Thyroid gland (tissue), 4 donors: ENCODE measurements around the gene ATIC. TPM values are rescaled to one million over a fixed set of nuclear protein-coding genes. Genes with fewer than 3 reads are reported as not detected.

Experiments used
- DNase-seq, 2 donors: peaks; one replicate each; pipeline ENCODE4 v3.0.0-alpha.2; 2019
- H3K27ac ChIP-seq, 3 donors: fragments of 200-600 bp; sonication (generic); 1 replicate in 2 of 3; 2 replicates in 1 of 3; pipeline ENCODE4 v1.5.1; 2016 to 2019; ENCODE audit warnings: mild to moderate bottlenecking in 1 of 3, moderate library complexity in 1 of 3
- H3K27me3 ChIP-seq: fragments of 200-600 bp; sonication (generic); one replicate; pipeline ENCODE4 v1.5.1; 2019
- H3K36me3 ChIP-seq, 2 donors: fragments of 200-600 bp; sonication (generic); one replicate each; pipeline ENCODE4 v1.5.1; 2016 to 2019
- H3K4me1 ChIP-seq, 2 donors: fragments of 200-600 bp; sonication (generic); one replicate each; pipeline ENCODE4 v1.5.1; 2017 to 2019
- H3K4me3 ChIP-seq, 3 donors: fragments of 200-600 bp; sonication (generic); replicated peaks in 1 of 3; 1 replicate in 2 of 3; 2 replicates in 1 of 3; pipeline ENCODE4 v1.5.1; 2016; ENCODE audit warnings: mild to moderate bottlenecking in 1 of 3
- H3K9me3 ChIP-seq: fragments of 200-600 bp; sonication (generic); one replicate; pipeline ENCODE4 v1.5.1; 2017
- POLR2A ChIP-seq, 2 donors: fragments of 450-650 bp; IDR thresholded peaks; one replicate each; pipeline ENCODE4 v1.6.1; 2017; ENCODE audit warnings: antibody characterized with exemption in 2 of 2, mild to moderate bottlenecking in 2 of 2, moderate library complexity in 1 of 2
- WGBS, 2 donors: methylation state at CpG; one replicate each; pipeline ENCODE4 v1.1.5; 2017; 5-methylcytosine and 5-hydroxymethylcytosine counted together
- intact Hi-C: fragments of 100-400 bp; cut with DNase I; formaldehyde crosslinking; loops from one replicate; pipeline ENCODE4 v1.15.1; 2023
- total RNA-seq, 4 donors: library from RNA; depleted of rRNA; stranded (reverse); fragments of >200 nt; gene quantifications; one replicate each; pipeline ENCODE4 v1.2.3, GENCODE V29; 2016
- TF ChIP-seq, protein P1 (sequence below), 6 experiments: fragments of 200-600 bp in 3 of 6; fragments of 450-650 bp in 3 of 6; sonication (generic) in 3 of 6; IDR thresholded peaks; one replicate each; pipeline ENCODE4 v1.5.1; 2016 to 2019; ENCODE audit warnings: antibody characterized with exemption in 6 of 6, mild to moderate bottlenecking in 2 of 6, inconsistent platforms in 1 of 6, moderate library complexity in 1 of 6

ATIC gene
- total RNA-seq, 4 donors from 2014 or later = 25.7 to 35.1 (median 27.4) TPM

DNA sequence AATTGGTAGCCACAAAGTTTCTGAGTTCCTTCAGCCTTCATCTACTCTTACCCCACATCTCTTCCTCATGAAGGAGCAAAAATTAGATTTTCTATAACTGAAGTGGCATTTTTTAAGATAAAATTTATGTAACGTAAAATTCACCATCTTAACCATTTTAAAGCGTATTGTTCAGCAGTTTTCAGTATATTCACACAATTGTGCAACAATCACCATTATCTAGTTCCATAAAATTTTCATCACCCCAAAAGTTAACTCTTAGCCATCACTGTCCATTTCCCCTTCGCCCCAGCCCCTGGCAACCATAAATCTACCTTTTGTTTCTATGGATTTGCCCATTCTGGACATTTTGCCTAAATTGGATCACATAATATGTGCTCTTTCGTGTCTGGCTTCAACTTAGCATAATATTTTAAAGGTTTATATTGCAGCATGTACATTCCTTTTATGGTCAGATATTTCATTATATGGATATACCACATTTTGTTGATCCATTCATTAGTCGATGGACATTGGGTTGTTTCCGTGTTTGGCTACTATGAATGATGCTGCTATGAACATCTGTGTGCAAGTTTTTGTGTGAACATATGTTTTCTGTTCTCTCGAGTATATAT, 44.6 kb downstream of the ATIC start:
- TF ChIP-seq POLR2A (IDR thresholded peaks at IDR 0.05) = no peak
- TF ChIP-seq, protein P1, sequence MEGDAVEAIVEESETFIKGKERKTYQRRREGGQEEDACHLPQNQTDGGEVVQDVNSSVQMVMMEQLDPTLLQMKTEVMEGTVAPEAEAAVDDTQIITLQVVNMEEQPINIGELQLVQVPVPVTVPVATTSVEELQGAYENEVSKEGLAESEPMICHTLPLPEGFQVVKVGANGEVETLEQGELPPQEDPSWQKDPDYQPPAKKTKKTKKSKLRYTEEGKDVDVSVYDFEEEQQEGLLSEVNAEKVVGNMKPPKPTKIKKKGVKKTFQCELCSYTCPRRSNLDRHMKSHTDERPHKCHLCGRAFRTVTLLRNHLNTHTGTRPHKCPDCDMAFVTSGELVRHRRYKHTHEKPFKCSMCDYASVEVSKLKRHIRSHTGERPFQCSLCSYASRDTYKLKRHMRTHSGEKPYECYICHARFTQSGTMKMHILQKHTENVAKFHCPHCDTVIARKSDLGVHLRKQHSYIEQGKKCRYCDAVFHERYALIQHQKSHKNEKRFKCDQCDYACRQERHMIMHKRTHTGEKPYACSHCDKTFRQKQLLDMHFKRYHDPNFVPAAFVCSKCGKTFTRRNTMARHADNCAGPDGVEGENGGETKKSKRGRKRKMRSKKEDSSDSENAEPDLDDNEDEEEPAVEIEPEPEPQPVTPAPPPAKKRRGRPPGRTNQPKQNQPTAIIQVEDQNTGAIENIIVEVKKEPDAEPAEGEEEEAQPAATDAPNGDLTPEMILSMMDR (IDR thresholded peaks at IDR 0.05) = no peak
- Histone ChIP-seq H3K27me3 (no peaks in the 10 kb centered on the region), H3K4me1 (no peaks in the 10 kb centered on the region), H3K4me3 (no peak overlapping the region), H3K36me3 (no peaks in the 10 kb centered on the region), H3K9me3 (no peaks in the 10 kb centered on the region), H3K27ac (no peak overlapping the region)
- intact Hi-C loops = no loop called here
- 94 to 97% methylated on average over 7 of the region's 7 CpGs for WGBS, 2 donors
- DNase-seq = no peak

DNA sequence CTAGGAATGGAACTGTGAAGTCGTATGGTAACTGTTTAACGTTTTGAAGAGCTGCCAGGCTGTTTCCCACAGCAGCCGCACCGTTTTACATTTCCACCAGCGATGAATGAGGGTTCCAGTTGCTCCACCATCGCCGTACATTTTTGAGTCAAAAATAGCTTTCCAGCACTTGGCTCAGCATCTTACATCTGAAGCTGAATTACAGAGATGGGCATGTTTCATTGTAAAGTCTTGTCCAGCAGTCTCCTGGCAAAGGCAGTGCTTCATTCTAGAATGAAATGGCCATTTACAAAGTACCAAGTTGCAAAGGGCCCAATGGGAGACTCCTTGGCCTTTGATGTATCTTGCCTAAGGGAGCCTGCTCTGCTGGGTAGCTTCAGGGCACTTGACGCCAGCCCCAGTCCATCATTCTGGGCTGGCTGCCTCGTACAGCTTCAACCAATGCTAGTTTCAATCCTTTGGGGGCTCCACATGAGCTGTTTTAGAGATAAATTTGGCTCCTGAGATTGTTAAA, 45.1 kb downstream of the ATIC start:
- H3K9me3 ChIP-seq = no peaks in the 10 kb centered on the region
- H3K4me3 ChIP-seq = no peak overlapping the region
- H3K27me3 ChIP-seq = no peaks in the 10 kb centered on the region
- no peak for TF ChIP-seq POLR2A (IDR thresholded peaks at IDR 0.05)
- TF ChIP-seq, protein P1 (IDR thresholded peaks at IDR 0.05) = no peak
- intact Hi-C loops = no loop called here
- H3K36me3 ChIP-seq = no peaks in the 10 kb centered on the region
- H3K27ac ChIP-seq = no peak overlapping the region
- H3K4me1 ChIP-seq = no peaks in the 10 kb centered on the region
- WGBS, 2 donors = 89 to 90% methylated on average over 9 of the region's 9 CpGs
- DNase-seq = no peak

DNA sequence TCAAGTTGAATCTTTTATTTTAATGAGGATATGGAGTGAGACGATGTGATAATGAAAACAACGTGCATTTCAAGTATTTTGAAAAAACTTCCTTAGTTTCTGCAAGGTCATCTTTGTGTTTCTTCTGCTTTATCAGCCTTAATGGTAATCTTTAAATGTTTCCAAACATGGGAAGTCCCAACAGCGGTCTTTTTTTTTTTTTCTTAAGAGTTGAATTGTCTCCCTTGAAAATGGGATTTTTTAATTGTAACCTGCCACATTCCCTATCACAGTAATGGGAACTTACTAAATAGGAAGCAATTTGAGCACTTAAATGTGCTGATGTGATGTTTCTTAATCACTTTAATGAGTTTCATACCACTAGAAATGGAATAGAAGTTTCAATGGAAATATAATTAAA, 45.8 kb downstream of the ATIC start:
- Histone ChIP-seq H3K9me3 (no peaks in the 10 kb centered on the region), H3K4me1 (no peaks in the 10 kb centered on the region), H3K4me3 (no peak overlapping the region), H3K36me3 (peaks cover 0 to 5% of the 10 kb centered on the region in 2 donors), H3K27me3 (no peaks in the 10 kb centered on the region), H3K27ac (no peak overlapping the region)
- intact Hi-C loops = no loop called here
- no peak for TF ChIP-seq POLR2A (IDR thresholded peaks at IDR 0.05)
- TF ChIP-seq, protein P1 (IDR thresholded peaks at IDR 0.05) = no peak
- whole genome bisulfite sequencing, 2 donors = 78 to 84% methylated on average over 3 of the region's 3 CpGs
- no peak for DNase-seq

DNA sequence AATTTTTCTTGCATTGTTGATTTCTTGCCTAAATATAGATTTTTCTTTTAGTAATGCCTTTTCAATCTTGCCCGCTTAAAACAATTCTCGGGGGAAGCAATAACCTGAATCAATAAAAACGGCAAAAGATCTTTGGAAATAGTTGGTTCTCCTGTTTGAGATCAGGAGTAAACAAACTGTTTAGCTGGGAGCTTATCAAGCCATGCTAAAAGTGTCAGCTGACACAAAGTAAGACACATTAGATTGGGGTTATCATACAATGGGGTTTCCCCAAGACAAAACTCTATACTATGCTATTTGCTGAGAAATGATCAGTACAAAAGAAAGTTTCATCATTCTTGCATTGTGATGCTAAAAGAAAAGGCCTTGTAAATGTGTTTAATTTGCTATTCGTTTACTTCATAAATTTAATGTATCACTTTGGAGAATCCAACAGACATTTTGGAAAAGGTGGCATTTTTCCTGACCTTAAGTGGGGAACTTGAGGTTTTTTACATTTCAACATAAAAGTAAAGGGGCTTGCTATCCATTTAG, 46.5 kb downstream of the ATIC start:
- H3K27me3 ChIP-seq = no peaks in the 10 kb centered on the region
- DNase-seq = no peak
- intact Hi-C loops = no loop called here
- H3K36me3 ChIP-seq = peaks cover 0 to 7% of the 10 kb centered on the region in 2 donors
- no peaks in the 10 kb centered on the region for H3K9me3 ChIP-seq
- TF ChIP-seq, protein P1 (IDR thresholded peaks at IDR 0.05) = no peak
- no peak for TF ChIP-seq POLR2A (IDR thresholded peaks at IDR 0.05)
- H3K27ac ChIP-seq = no peak overlapping the region
- H3K4me3 ChIP-seq = no peak overlapping the region
- 94 to 95% methylated on average over 4 of the region's 4 CpGs for WGBS, 2 donors
- H3K4me1 ChIP-seq = no peaks in the 10 kb centered on the region

DNA sequence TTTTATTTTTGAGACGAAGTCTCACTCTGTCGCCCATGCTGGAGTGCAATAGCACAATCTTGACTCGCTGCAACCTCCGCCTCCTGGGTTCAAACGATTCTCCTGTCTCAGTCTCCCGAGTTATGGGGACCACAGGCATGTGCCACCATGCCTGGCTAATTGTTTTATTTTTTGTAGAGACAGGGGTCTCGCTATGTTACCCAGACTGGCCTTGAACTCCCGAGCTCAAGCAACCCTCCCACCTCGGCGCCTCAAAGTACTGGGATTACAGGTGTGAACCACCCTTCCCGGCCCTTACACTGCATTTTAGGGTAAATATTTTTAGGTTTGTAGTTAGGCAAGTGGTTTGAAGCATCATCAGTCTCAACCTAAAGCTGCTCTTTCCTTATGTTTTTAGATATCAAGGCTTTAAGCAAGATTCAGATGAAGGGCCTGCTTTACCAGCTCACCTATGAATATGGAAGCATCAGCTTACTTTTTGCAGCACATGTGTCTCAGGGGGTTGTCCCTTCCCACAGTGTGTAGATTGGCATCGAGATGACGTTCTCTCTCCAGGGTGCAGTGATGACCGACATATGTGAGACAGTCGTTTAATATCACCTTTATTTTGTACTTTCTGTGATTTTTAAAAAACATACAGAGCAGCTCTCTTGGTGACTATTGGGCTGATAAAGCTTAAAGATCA, 47.2 kb downstream of the ATIC start:
- no peak for DNase-seq
- Histone ChIP-seq H3K27ac (no peak overlapping the region), H3K4me3 (no peak overlapping the region), H3K4me1 (no peaks in the 10 kb centered on the region), H3K9me3 (no peaks in the 10 kb centered on the region), H3K36me3 (peaks cover 0 to 7% of the 10 kb centered on the region in 2 donors), H3K27me3 (no peaks in the 10 kb centered on the region)
- TF ChIP-seq, protein P1 (IDR thresholded peaks at IDR 0.05) = no peak
- TF ChIP-seq POLR2A (IDR thresholded peaks at IDR 0.05) = no peak
- intact Hi-C loops = no loop called here
- 92% methylated on average over 15 of the region's 15 CpGs for WGBS, 2 donors
